WTC11 (cell line): ENCODE data around the gene ARIH2.

Source experiments
- CREM ChIP-seq: sonication (generic); formaldehyde crosslinking; IDR thresholded peaks from 2 replicates; pipeline ENCODE4 v1.8.1; 2022; ENCODE audit warnings: mild to moderate bottlenecking, missing genetic modification reagents, moderate library complexity
- CTCF ChIP-seq: fragments of 200-600 bp; IDR thresholded peaks from 2 replicates; pipeline ENCODE4 v1.8.0; 2022; ENCODE audit warnings: antibody characterized with exemption
- ETV6 ChIP-seq: sonication (generic); formaldehyde crosslinking; IDR thresholded peaks from 2 replicates; pipeline ENCODE4 v1.8.1; 2022; ENCODE audit warnings: mild to moderate bottlenecking, missing genetic modification reagents
- FOXK1 ChIP-seq: sonication (generic); formaldehyde crosslinking; IDR thresholded peaks from 2 replicates; pipeline ENCODE4 v1.8.0; 2022; ENCODE audit warnings: mild to moderate bottlenecking, moderate library complexity, missing genetic modification reagents
- FOXP4 ChIP-seq: sonication (generic); formaldehyde crosslinking; IDR thresholded peaks from 2 replicates; pipeline ENCODE4 v1.8.0; 2022; ENCODE audit warnings: mild to moderate bottlenecking, missing genetic modification reagents
- HMGXB4 ChIP-seq: sonication (generic); formaldehyde crosslinking; IDR thresholded peaks from 2 replicates; pipeline ENCODE4 v1.8.1; 2023; ENCODE audit warnings: mild to moderate bottlenecking, moderate library complexity, missing genetic modification reagents
- IRF2 ChIP-seq: sonication (generic); formaldehyde crosslinking; IDR thresholded peaks from 2 replicates; pipeline ENCODE4 v1.8.0; 2022; ENCODE audit warnings: low read depth, missing genetic modification reagents, borderline replicate concordance
- MLX ChIP-seq: sonication (generic); formaldehyde crosslinking; IDR thresholded peaks from 2 replicates; pipeline ENCODE4 v1.8.1; 2023; ENCODE audit warnings: mild to moderate bottlenecking, missing genetic modification reagents, moderate library complexity
- NFE2L1 ChIP-seq: sonication (generic); formaldehyde crosslinking; IDR thresholded peaks from 2 replicates; pipeline ENCODE4 v1.8.1; 2023; ENCODE audit warnings: missing genetic modification reagents
- TCF7 ChIP-seq: sonication (generic); formaldehyde crosslinking; IDR thresholded peaks from 2 replicates; pipeline ENCODE4 v1.8.0; 2022; ENCODE audit warnings: mild to moderate bottlenecking, low read depth, missing genetic modification reagents, moderate library complexity
- USF2 ChIP-seq: sonication (generic); formaldehyde crosslinking; IDR thresholded peaks from 2 replicates; pipeline ENCODE4 v1.8.1; 2023; ENCODE audit warnings: mild to moderate bottlenecking, missing genetic modification reagents, moderate library complexity
- ZNF232 ChIP-seq: sonication (generic); formaldehyde crosslinking; IDR thresholded peaks from 2 replicates; pipeline ENCODE4 v1.8.0; 2022; ENCODE audit warnings: mild to moderate bottlenecking, missing genetic modification reagents

- no peak for TF ChIP-seq CTCF
- TF ChIP-seq CREM (CRISPR knock-in tag): no peak
- TF ChIP-seq TCF7 (CRISPR knock-in tag): no peak
- TF ChIP-seq FOXP4: no peak
- no peak for TF ChIP-seq NFE2L1
- TF ChIP-seq ETV6 (CRISPR knock-in tag): no peak
- TF ChIP-seq HMGXB4 (CRISPR knock-in tag): no peak
- no peak for TF ChIP-seq ZNF232 (CRISPR knock-in tag)
- TF ChIP-seq FOXK1 (CRISPR knock-in tag): no peak
- TF ChIP-seq IRF2 (CRISPR knock-in tag): no peak
- TF ChIP-seq USF2 (CRISPR knock-in tag): no peak
- TF ChIP-seq MLX (CRISPR knock-in tag): no peak
Observed at GRCh38 chr3:48945891-48946549, 27.4 kb downstream of the ARIH2 start.
